Gastroesophageal sphincter (tissue), 2 donors: ENCODE data around the gene FOXN3.

Experiments used
- EP300 ChIP-seq: sonication (generic); formaldehyde crosslinking; IDR thresholded peaks from one replicate; pipeline ENCODE4 v1.6.1; 2017; ENCODE audit warnings: antibody characterized with exemption, mild to moderate bottlenecking
- POLR2AphosphoS5 ChIP-seq: sonication (generic); formaldehyde crosslinking; IDR thresholded peaks from one replicate; pipeline ENCODE4 v1.6.1; 2017; ENCODE audit warnings: antibody characterized with exemption

DNA sequence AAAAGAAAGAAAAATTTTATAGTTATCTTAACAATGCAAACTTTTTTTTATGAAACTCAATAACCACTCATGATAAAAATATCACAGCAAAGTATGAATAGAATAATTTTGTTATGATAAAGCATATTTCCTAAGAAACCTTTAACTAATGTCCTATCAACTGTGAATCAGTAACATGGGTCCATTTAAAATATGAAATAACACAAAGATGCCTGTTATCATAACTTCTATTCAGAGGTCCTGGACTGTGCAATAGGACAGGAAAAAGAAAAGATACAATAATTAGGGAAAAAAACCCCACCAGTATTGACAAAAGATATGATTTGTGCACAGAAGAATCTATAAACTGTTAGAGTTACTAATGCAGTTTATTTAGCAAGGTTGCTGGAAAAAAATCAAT lies 245.4 kb downstream of the FOXN3 start:
- TF ChIP-seq POLR2AphosphoS5 (no peak), EP300 (no peak)
